ENCODE data around the gene ERBB2. TPM values are rescaled to one million over a fixed set of nuclear protein-coding genes. Genes with fewer than 3 reads are reported as not detected.
"Not testable (repeated sequence)": the region's sequence is repeated elsewhere in the genome, so short reads cannot be mapped to it uniquely, and the experiment has no call there.

The ERBB2 gene
- total and polyA plus RNA-seq, 2 of the 4 experiments (the other 2 are of a cell fraction): 28.7 to 33.3 TPM

GRCh38 chr17:39711071-39711470, 11.2 kb downstream of the ERBB2 start:
- H3K36me3 ChIP-seq (ENCODE audit: control insufficient read depth, insufficient read depth, low read length): peaks cover 60% of the 10 kb centered on the region
- not testable (repeated sequence) for H3K9ac ChIP-seq (ENCODE audit: low read depth, low read length); H3K27me3 ChIP-seq (ENCODE audit: control insufficient read depth, insufficient read depth, low read length)

More at GRCh38 chr17:39711071-39711470, 11.2 kb downstream of the ERBB2 start:
- DNase-seq; H2AK9ac ChIP-seq (replicated peaks; ENCODE audit: low read depth, low read length, poor library complexity); H4K91ac ChIP-seq (ENCODE audit: insufficient read depth, low read depth, low read length); H2BK5ac ChIP-seq (ENCODE audit: low read depth, low read length, poor library complexity, severe bottlenecking); intact Hi-C loops (cut with micrococcal nuclease); H2BK120ac ChIP-seq (ENCODE audit: low read depth, low read length); H2BK20ac ChIP-seq (ENCODE audit: low read depth, low read length); H4K5ac ChIP-seq (ENCODE audit: low read depth, low read length); H3K9me1 ChIP-seq (ENCODE audit: insufficient read depth, low read length); H3K56ac ChIP-seq (ENCODE audit: extremely low read depth, insufficient read depth, low read length); H3K9me3 ChIP-seq (ENCODE audit: control insufficient read depth, insufficient read depth, low read length); H4K8ac ChIP-seq (ENCODE audit: low read depth in 2 of 2, low read length in 2 of 2); H3K4ac ChIP-seq (ENCODE audit: low read depth, low read length); in situ Hi-C loops (cut with MboI; ENCODE audit: low sequenced_read_pairs); BruUV-seq (replicated peaks); ATAC-seq (ENCODE audit: low read depth); H2AFZ ChIP-seq (replicated peaks; ENCODE audit: low read length, poor library complexity); H3K27ac ChIP-seq (ENCODE audit: insufficient read depth, low read length); H3K14ac ChIP-seq (replicated peaks; ENCODE audit: low read depth, low read length); H3K23ac ChIP-seq (ENCODE audit: low read depth, low read length); H3K18ac ChIP-seq (ENCODE audit: low read depth, low read length); H3K4me3 ChIP-seq (ENCODE audit: insufficient read depth, low read depth, low read length); dilution Hi-C loops (cut with HindIII; ENCODE audit: low sequenced_read_pairs, unreplicated experiment); H2AK5ac ChIP-seq (ENCODE audit: low read depth, low read length); CTCF ChIA-PET; H3K4me1 ChIP-seq (ENCODE audit: control insufficient read depth, insufficient read depth, low read length); H3K4me2 ChIP-seq (ENCODE audit: low read depth, low read length); H4K20me1 ChIP-seq (ENCODE audit: insufficient read depth, low read length); POLR2A ChIA-PET (ENCODE audit: unreplicated experiment); H2BK15ac ChIP-seq (ENCODE audit: low read depth, low read length): not testable (repeated sequence)
- peaks cover 0 to 17% of the 10 kb centered on the region in 2 experiments; a peak in 2 of 4 replicates for H3K79me1 ChIP-seq (ENCODE audit: low read depth in 1 of 2, low read length in 2 of 2)
- 98% methylated on average over 6 of the region's 11 CpGs; no CpG with 5 or more reads in 1 of the 2 experiments for WGBS, 2 experiments (ENCODE audit: extremely low coverage in 2 of 2, insufficient read length in 1 of 2)

Data from IMR-90 (cell line).